Kidney glomerular epithelial cell (primary cell): ENCODE measurements around the gene CSF1.
"Not testable (repeated sequence)": the region's sequence is repeated elsewhere in the genome, so short reads cannot be mapped to it uniquely, and the experiment has no call there.

ENCODE experiments used
- DNase-seq: peaks from one replicate; lab custom pipeline; 2025; lab: John Stamatoyannopoulos, UW

The CSF1 gene

GRCh38 chr1:109910123-109910962 lies at the start of gene CSF1:
CSF1 (plus strand) TSS chr1:109910849; CDS start chr1:109911024, 175 bp downstream.
- DNase-seq = peak; percentile 46

GRCh38 chr1:109861616-109862015 lies 49.0 kb upstream of the CSF1 start:
- DNase-seq = not testable (repeated sequence)

- no peak for DNase-seq
Measured at GRCh38 chr1:109863667-109864046, 47.0 kb upstream of the CSF1 start.

GRCh38 chr1:109864047-109864822 lies 46.4 kb upstream of the CSF1 start:
- DNase-seq = no peak

GRCh38 chr1:109864930-109865612 lies 45.6 kb upstream of the CSF1 start:
- DNase-seq = peak; percentile 63

- DNase-seq = no peak
Measured at GRCh38 chr1:109866071-109866470, 44.6 kb upstream of the CSF1 start.

- DNase-seq = no peak
Measured at GRCh38 chr1:109873278-109874175, 37.1 kb upstream of the CSF1 start.

- no peak for DNase-seq
Measured at GRCh38 chr1:109874445-109874844, 36.2 kb upstream of the CSF1 start.

GRCh38 chr1:109875874-109876273 lies 34.8 kb upstream of the CSF1 start:
- no peak for DNase-seq

- peak; percentile 53 for DNase-seq
Measured at GRCh38 chr1:109876617-109877316, 33.9 kb upstream of the CSF1 start.

- peak; percentile 89 for DNase-seq
Measured at GRCh38 chr1:109877317-109877771, 33.3 kb upstream of the CSF1 start.

GRCh38 chr1:109877776-109878175 lies 32.9 kb upstream of the CSF1 start:
- DNase-seq = no peak

- DNase-seq = no peak
Measured at GRCh38 chr1:109878531-109879104, 32.0 kb upstream of the CSF1 start.

- DNase-seq = not testable (repeated sequence)
Measured at GRCh38 chr1:109879371-109879770, 31.3 kb upstream of the CSF1 start.

GRCh38 chr1:109879881-109880525 lies 30.6 kb upstream of the CSF1 start:
- no peak for DNase-seq

GRCh38 chr1:109880971-109881894 lies 29.4 kb upstream of the CSF1 start:
- no peak for DNase-seq

GRCh38 chr1:109881906-109882287 lies 28.8 kb upstream of the CSF1 start:
- no peak for DNase-seq

- no peak for DNase-seq
Measured at GRCh38 chr1:109882288-109883245, 28.1 kb upstream of the CSF1 start.
